MM.1S (cell line): ENCODE results near the gene OBSL1.

Source experiments
- EZH2 ChIP-seq: fragments of 300-600 bp; sonication (generic); optimal IDR thresholded peaks from 2 replicates; pipeline ENCODE3; 2017; ENCODE audit warnings: low read depth, mild to moderate bottlenecking, antibody characterized with exemption, low read length, mixed read lengths
- EZH2phosphoT487 ChIP-seq: fragments of 300-600 bp; sonication (generic); IDR thresholded peaks from 2 replicates; pipeline ENCODE4 v1.6.1; 2018; ENCODE audit warnings: antibody characterized with exemption, low read length
- TF ChIP-seq, protein P1 (sequence below): fragments of 300-600 bp; sonication (generic); IDR thresholded peaks from 2 replicates; pipeline ENCODE4 v1.5.1; 2016; ENCODE audit warnings: antibody characterized with exemption, low read length, mixed read lengths

DNA sequence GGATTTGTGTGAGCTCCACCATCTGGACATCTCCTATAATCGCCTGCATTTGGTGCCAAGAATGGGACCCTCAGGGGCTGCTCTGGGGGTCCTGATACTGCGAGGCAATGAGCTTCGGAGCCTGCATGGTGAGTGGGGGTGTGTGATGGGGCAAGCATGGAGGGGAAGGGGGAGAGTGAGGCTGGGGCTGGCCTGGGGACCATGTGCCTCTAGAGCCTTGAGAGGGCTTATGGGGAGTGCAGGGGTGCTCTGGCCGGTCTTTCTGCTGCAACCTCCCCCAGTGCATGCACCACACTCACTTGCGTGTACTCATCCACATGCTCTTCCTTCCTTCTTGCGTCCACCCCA, 34.2 kb upstream of the OBSL1 start:
- TF ChIP-seq, protein P1, sequence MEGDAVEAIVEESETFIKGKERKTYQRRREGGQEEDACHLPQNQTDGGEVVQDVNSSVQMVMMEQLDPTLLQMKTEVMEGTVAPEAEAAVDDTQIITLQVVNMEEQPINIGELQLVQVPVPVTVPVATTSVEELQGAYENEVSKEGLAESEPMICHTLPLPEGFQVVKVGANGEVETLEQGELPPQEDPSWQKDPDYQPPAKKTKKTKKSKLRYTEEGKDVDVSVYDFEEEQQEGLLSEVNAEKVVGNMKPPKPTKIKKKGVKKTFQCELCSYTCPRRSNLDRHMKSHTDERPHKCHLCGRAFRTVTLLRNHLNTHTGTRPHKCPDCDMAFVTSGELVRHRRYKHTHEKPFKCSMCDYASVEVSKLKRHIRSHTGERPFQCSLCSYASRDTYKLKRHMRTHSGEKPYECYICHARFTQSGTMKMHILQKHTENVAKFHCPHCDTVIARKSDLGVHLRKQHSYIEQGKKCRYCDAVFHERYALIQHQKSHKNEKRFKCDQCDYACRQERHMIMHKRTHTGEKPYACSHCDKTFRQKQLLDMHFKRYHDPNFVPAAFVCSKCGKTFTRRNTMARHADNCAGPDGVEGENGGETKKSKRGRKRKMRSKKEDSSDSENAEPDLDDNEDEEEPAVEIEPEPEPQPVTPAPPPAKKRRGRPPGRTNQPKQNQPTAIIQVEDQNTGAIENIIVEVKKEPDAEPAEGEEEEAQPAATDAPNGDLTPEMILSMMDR, result no peak
- TF ChIP-seq EZH2phosphoT487, result no peak
- TF ChIP-seq EZH2, result no peak
